GM10266 (cell line): Measurements from ENCODE around the gene GSTM2.

ENCODE experiments used
- DNase-seq: peaks from one replicate; pipeline ENCODE4 v3.0.0; 2012; ENCODE audit errors: extremely low spot score
- CTCF ChIP-seq: IDR thresholded peaks from 2 replicates; pipeline ENCODE4 v1.5.1; 2012; ENCODE audit warnings: mild to moderate bottlenecking, low read depth; ENCODE audit not compliant: control insufficient read depth, insufficient read depth; ENCODE audit errors: missing control alignments

Gene GSTM2

GRCh38 chr1:109667452-109668122, at the start of gene GSTM2:
Gene GSTM2, plus strand, starts transcription at chr1:109668057. Its CDS starts 59 bp downstream, at chr1:109668116.
- TF ChIP-seq CTCF = no peak
- peak; percentile 84 for DNase-seq

GRCh38 chr1:109618661-109619575, 48.9 kb upstream of the GSTM2 start:
- TF ChIP-seq CTCF = no peak
- no peak for DNase-seq

GRCh38 chr1:109619576-109620400, 48.1 kb upstream of the GSTM2 start, which contains the start of the genes AMPD2 and GNAT2:
Gene AMPD2, plus strand, starts transcription at chr1:109619837. Its CDS starts 1,339 bp downstream, at chr1:109621176.
Gene GNAT2, minus strand, starts transcription at chr1:109619616. Its CDS starts 6,746 bp downstream, at chr1:109612870.
- peak; percentile 87 for DNase-seq
- no peak for TF ChIP-seq CTCF

GRCh38 chr1:109620401-109620791, 47.5 kb upstream of the GSTM2 start:
- no peak for TF ChIP-seq CTCF
- no peak for DNase-seq

GRCh38 chr1:109620841-109621286, 47.0 kb upstream of the GSTM2 start:
- DNase-seq = peak; percentile 96
- TF ChIP-seq CTCF = no peak

GRCh38 chr1:109621379-109622136, 46.3 kb upstream of the GSTM2 start:
- TF ChIP-seq CTCF = no peak

More at GRCh38 chr1:109621379-109622136, 46.3 kb upstream of the GSTM2 start:
- no peak for DNase-seq
